Natural killer cell (primary cell): ENCODE results near the gene MME. TPM values are rescaled to one million over a fixed set of nuclear protein-coding genes. Genes with fewer than 3 reads are reported as not detected.

ENCODE experiments used
- ATAC-seq, 3 donors: fragments of 150-1000 bp in 2 of 3; fragments of 200-7000 bp in 1 of 3; cut with Tn5 transposase; 1 replicate in 1 of 3; 2 replicates in 2 of 3; pipeline ENCODE4 v1.10.0; 2021; ENCODE audit warnings: mild to moderate bottlenecking in 2 of 3, moderate library complexity in 2 of 3
- DNase-seq, 2 donors: peaks; one replicate each; pipeline versions ENCODE4 v3.0.0 to v3.0.0-alpha.2; 2013 to 2021; ENCODE audit warnings: mixed read lengths in 1 of 2
- H3K27ac ChIP-seq: one replicate; pipeline ENCODE4 v1.5.1; 2013; ENCODE audit warnings: mild to moderate bottlenecking, low read length
- H3K27me3 ChIP-seq: one replicate; pipeline ENCODE4 v1.6.1; 2013; ENCODE audit warnings: low read length; ENCODE audit not compliant: control insufficient read depth, insufficient read depth
- H3K36me3 ChIP-seq: one replicate; pipeline ENCODE4 v1.6.1; 2013; ENCODE audit warnings: low read length; ENCODE audit not compliant: control insufficient read depth, insufficient read depth
- H3K4me1 ChIP-seq: one replicate; pipeline ENCODE4 v1.6.1; 2013; ENCODE audit warnings: low read length; ENCODE audit not compliant: control insufficient read depth, insufficient read depth
- H3K4me3 ChIP-seq: one replicate; pipeline ENCODE4 v1.5.1; 2013; ENCODE audit warnings: low read length
- H3K9me3 ChIP-seq: one replicate; pipeline ENCODE4 v1.6.1; 2013; ENCODE audit warnings: low read length; ENCODE audit not compliant: control insufficient read depth, insufficient read depth
- H3K27ac Mint-ChIP-seq, 2 donors: one replicate each; pipeline ENCODE4 v1.8.0; 2022; ENCODE audit warnings: mild to moderate bottlenecking in 2 of 2, mixed read lengths in 2 of 2, moderate library complexity in 1 of 2
- H3K27me3 Mint-ChIP-seq, 2 donors: one replicate each; pipeline ENCODE4 v1.8.0; 2022; ENCODE audit warnings: low read depth in 2 of 2, mixed read lengths in 2 of 2
- H3K36me3 Mint-ChIP-seq: one replicate; pipeline ENCODE4 v1.8.0; 2022; ENCODE audit warnings: mixed read lengths
- H3K4me1 Mint-ChIP-seq, 2 donors: one replicate each; pipeline ENCODE4 v1.8.0; 2022; ENCODE audit warnings: mixed read lengths in 2 of 2
- H3K4me3 Mint-ChIP-seq: one replicate; pipeline ENCODE4 v1.8.0; 2022; ENCODE audit warnings: mild to moderate bottlenecking, moderate library complexity, mixed read lengths
- H3K9me3 Mint-ChIP-seq, 2 donors: one replicate each; pipeline ENCODE4 v1.8.0; 2022; ENCODE audit warnings: mixed read lengths in 2 of 2
- CTCF ChIP-seq: fragments of 200-600 bp; IDR thresholded peaks from one replicate; pipeline ENCODE4 v1.8.0; 2022; ENCODE audit warnings: antibody characterized with exemption
- WGBS: methylation state at CpG from one replicate; pipeline ENCODE4 v1.1.7; 2013; ENCODE audit warnings: missing lambda C conversion rate; ENCODE audit not compliant: insufficient coverage; 5-methylcytosine and 5-hydroxymethylcytosine counted together
- intact Hi-C: fragments of 100-400 bp; cut with micrococcal nuclease; formaldehyde crosslinking; loops from one replicate; pipeline ENCODE4 v1.14.2; 2022
- total RNA-seq, 4 donors: library from RNA; stranded (reverse); fragments of 120-200 nt in 1 of 4; gene quantifications; one replicate each; pipeline versions ENCODE4 v1.2.3 to v1.2.4, GENCODE V29; 2013 to 2022

MME gene
- 1 to 10 TPM in 1 of 3 donors, under 1 TPM in 1, not detected in 1; 0.16 to 6.1 TPM for total RNA-seq
- 1.2 TPM for total RNA-seq (2013)

- 2% methylated on average over 51 of the region's 51 CpGs for WGBS
- H3K36me3 ChIP-seq = no peaks in the 10 kb centered on the region
- H3K9me3 Mint-ChIP-seq = peaks cover 2 to 8% of the 10 kb centered on the region in 2 donors
- no peak within 1 kb of the TSS for H3K27ac ChIP-seq
- H3K4me1 ChIP-seq = no peaks in the 10 kb centered on the region
- peaks cover 8% of the 10 kb centered on the region for H3K36me3 Mint-ChIP-seq
- H3K4me3 Mint-ChIP-seq = peak within 1 kb of the TSS; percentile 71
- DNase-seq (no peak), ATAC-seq (peak in 2 of 3 donors; percentile 35 to 46)
- H3K27me3 Mint-ChIP-seq = peaks cover 31 to 35% of the 10 kb centered on the region in 2 donors
- no peak within 1 kb of the TSS for H3K27ac Mint-ChIP-seq
- intact Hi-C loops = no loop called here
- TF ChIP-seq CTCF = no peak
- H3K4me1 Mint-ChIP-seq = peaks cover 0 to 6% of the 10 kb centered on the region in 2 donors
- H3K9me3 ChIP-seq = no peaks in the 10 kb centered on the region
- H3K4me3 ChIP-seq = peak within 1 kb of the TSS; percentile 12
- H3K27me3 ChIP-seq = peaks cover 6% of the 10 kb centered on the region
These were observed at the start of gene MME for GRCh38 chr3:155079746-155080487. TSS of gene MME (plus strand) at chr3:155080319. CDS start at chr3:155084168, 3,849 bp downstream.

GRCh38 chr3:155031186-155031585 lies 48.9 kb upstream of the MME start:
- H3K36me3 Mint-ChIP-seq = no peaks in the 10 kb centered on the region
- Histone ChIP-seq H3K27ac (no peak overlapping the region), H3K4me3 (no peak overlapping the region), H3K4me1 (no peaks in the 10 kb centered on the region), H3K27me3 (no peaks in the 10 kb centered on the region), H3K9me3 (no peaks in the 10 kb centered on the region), H3K36me3 (no peaks in the 10 kb centered on the region)
- H3K9me3 Mint-ChIP-seq = peaks cover 2 to 14% of the 10 kb centered on the region in 2 donors
- DNase-seq (no peak), ATAC-seq (no peak)
- H3K4me3 Mint-ChIP-seq = no peak overlapping the region
- H3K27me3 Mint-ChIP-seq = no peaks in the 10 kb centered on the region
- H3K4me1 Mint-ChIP-seq = no peaks in the 10 kb centered on the region
- intact Hi-C loops = no loop called here
- H3K27ac Mint-ChIP-seq = no peak overlapping the region
- no peak for TF ChIP-seq CTCF

- Histone ChIP-seq H3K4me1 (no peaks in the 10 kb centered on the region), H3K27ac (no peak overlapping the region), H3K4me3 (no peak overlapping the region), H3K36me3 (no peaks in the 10 kb centered on the region), H3K9me3 (no peaks in the 10 kb centered on the region), H3K27me3 (no peaks in the 10 kb centered on the region)
- DNase-seq (no peak), ATAC-seq (no peak)
- intact Hi-C loops = no loop called here
- Mint-ChIP-seq H3K4me1 (no peaks in the 10 kb centered on the region), H3K4me3 (no peak overlapping the region), H3K36me3 (no peaks in the 10 kb centered on the region), H3K9me3 (peaks cover 2 to 15% of the 10 kb centered on the region in 2 donors), H3K27ac (no peak overlapping the region), H3K27me3 (no peaks in the 10 kb centered on the region)
- no peak for TF ChIP-seq CTCF
These were observed 47.2 kb upstream of the MME start for GRCh38 chr3:155032918-155033317.

DNA sequence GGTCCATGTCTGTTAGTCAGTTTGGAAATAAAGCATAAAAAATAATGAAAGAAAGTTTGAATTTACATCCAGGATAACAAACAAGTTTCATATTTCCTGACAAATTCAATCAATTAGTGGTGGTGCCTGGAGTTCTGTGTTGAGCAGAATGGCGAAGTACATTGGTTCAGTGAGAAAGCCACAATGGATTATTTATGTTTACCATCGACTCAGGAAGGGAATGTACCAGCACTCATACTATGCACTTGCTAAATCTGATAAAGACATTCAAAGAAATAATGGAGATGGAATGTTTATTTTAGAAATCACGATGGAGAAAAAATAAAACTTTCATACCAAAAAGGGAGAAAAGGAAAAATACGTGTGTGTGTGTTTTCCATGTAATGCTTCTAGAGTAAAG lies 45.3 kb upstream of the MME start:
- DNase-seq = no peak
- H3K27ac Mint-ChIP-seq = no peak overlapping the region
- no peak for TF ChIP-seq CTCF
- H3K4me3 ChIP-seq = no peak overlapping the region
- intact Hi-C loops = no loop called here
- H3K27me3 ChIP-seq = no peaks in the 10 kb centered on the region
- ATAC-seq = no peak
- H3K4me1 ChIP-seq = no peaks in the 10 kb centered on the region
- peaks cover 2 to 20% of the 10 kb centered on the region in 2 donors for H3K9me3 Mint-ChIP-seq
- H3K27me3 Mint-ChIP-seq = no peaks in the 10 kb centered on the region
- no peaks in the 10 kb centered on the region for H3K4me1 Mint-ChIP-seq
- H3K4me3 Mint-ChIP-seq = no peak overlapping the region
- no peaks in the 10 kb centered on the region for H3K36me3 Mint-ChIP-seq
- H3K27ac ChIP-seq = no peak overlapping the region
- WGBS = 83% methylated on average over 1 of the region's 4 CpGs
- no peaks in the 10 kb centered on the region for H3K36me3 ChIP-seq
- H3K9me3 ChIP-seq = no peaks in the 10 kb centered on the region
